Ecto neural progenitor cell (in vitro differentiated cells): ENCODE data around the gene ZNF219.
A peak's percentile ranks its signal among the peaks of the same experiment; 100 is the strongest.

Source experiments
- DNase-seq: peaks from one replicate; pipeline ENCODE4 v3.0.0-alpha.2; 2018; ENCODE audit warnings: low spot score

Gene ZNF219

DNA sequence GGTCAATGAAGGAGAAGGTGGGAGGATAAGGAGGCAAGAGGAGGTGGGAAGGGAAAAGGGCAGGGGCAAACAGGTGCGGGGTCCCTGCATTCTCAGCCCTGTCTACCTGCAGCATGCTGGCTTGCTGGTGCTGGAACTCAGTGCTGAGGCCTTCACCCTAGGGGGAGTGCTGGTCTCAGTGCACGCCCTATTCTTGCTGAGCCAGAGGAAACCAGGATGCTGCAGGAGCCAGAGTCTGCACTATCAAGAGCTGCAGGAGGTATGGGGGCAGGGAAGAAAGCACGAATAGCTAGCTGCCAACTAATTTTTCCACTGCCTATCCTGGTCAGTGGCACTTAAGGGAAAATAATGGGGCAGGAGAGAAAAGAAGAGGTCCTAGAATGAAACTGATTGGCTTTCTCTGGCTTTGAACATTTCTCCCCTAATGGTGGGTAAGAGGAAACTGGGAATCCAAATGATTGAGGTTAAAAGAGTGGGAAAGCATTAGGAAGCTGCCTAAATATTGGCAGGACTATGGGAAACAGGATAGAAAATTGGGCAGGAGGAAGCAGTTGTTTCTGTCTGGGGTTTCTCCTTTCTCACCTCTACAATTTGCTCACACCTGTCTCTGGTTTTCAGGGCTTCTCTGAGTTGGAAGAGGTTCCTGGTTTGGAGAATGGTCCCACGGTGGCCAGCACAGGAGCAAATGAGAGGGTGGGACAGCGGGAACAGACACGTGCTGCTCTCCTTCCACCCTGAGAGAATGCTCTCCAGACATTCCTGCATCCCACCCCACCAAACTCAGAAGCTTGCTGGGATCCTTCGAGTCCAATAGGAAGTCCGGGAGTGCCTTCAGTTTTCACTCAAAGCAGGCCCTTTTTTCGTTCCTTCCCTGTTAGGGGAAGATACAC, 4.3 kb upstream of the ZNF219 start:
- DNase-seq, result no peak

DNA sequence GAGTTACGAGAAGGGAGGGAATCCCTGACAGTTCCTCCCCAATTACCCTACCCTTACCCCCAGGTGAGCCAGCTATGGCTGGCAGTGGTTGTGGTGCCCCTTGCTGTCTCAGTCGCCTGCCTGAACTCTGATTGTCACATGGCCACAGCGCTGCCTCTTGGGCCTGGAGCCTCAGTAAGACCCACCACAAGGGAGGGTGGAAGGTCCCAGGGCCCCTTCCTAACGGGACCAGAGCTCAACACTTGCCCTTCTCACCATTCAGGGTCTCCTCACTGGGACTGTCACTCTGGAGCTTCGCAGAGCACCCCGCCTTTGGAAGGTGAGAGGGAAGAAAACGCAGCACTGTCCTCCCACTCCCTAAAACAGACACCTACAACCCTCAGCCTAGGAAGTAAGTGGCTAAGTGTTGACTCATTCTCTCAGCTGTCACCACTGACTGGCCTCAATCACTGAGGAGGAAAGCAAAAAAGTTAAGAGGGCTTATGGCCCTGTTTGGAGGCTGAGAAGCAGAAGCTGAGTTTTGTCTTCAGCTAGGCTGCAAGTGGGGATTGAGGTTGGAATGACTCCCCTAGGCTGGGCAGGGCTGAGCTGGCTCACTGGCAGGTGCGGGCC, 3.5 kb upstream of the ZNF219 start:
- no peak for DNase-seq

DNA sequence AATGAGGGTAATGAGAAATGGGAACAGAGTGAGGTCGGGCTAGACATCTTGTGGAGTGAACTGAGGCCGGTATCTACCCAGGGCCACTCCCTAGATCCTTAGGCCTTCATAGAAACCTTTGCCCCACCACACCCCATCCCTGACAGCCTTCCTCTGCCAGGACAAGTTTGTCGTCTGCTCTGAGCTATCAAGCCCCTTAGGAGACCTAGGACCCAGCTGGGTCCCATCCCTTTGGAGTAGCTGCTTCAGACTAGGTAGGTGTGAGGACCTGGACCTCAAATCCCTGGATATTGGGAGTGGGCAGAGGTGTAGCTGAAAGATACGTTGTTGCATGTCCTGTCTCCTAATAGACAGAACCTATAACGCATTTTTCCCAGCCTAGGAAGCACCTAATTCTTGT, 2.5 kb upstream of the ZNF219 start, which contains the start of gene TMEM253:
TMEM253 (plus strand) TSS at position 136 of the 400 bp plus-strand sequence. CDS start 278 bp downstream, outside the sequence.
- no peak for DNase-seq

DNA sequence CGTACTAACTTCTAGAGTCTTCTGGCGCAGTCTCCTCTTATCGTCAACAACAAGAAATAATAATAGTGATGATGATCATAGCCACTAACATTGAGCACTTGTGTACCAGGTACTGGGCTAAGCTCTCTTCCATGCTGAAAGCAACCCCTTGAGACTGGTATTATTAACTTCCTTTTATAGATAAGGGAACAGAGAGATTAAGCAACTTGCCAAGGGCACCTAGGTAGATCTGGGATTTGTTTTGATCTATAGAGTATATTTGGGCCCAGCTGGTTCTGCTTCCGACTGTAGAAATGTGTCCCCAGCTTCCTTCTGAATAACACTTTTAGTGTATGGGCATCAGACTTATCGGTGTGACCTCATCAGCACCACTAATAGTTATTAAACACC, 1.1 kb upstream of the ZNF219 start:
- DNase-seq, result no peak

DNA sequence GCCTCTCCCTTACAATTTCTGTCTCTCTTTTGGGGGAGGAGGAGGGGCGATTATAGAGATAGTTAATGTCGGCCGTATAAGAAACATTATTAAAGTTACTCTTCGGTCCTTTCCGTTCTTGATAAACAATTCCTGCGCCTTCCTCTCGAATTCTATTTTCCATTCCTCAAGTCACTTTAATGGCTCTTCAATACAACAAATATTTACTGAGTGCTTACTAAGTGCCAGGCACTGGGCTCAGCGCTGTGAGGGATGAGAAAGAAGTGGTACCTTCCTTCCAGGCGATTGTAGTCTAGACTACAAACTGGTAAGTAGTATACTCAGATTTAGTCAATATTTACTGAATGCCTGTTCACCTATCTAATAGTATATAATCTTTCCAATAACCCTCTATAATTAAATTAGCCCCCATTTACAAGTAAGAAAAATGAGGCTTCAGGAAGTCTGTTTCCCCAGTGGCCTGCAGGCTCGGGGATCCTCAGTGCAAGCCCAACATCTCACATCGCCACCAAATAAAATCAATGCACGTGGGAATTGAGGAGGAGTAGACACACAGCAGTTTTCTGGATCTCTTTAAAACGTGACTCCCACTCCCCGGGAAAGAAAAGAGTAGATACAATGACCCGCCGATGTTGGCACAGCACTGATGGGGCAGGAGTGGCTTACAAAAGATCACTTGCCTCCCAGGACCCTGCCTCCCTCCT, 589 bp upstream of the ZNF219 start:
- DNase-seq, result no peak

DNA sequence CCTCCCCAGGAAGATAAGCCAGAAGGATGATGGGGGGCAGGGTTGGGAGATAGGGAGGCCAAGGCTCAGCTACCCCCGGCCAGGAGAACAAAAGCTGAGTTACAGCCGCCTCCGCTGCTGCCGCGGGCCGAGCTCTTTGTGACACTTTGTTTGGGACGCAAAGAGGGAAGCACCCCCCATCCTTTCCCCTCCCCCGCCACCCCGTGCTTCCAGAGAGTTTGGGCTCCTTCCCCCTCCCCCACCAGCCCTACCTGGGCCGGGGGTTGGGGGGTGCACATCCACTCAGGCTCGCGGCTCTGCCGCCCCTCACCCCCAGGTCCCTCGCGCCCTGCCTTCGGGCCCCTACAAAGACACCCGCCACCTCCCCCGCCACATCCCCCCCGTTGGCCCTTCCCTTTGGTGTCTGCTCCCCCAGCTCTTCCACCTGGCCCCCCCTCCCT, 799 bp downstream of the ZNF219 start:
- peak; percentile 72 for DNase-seq

DNA sequence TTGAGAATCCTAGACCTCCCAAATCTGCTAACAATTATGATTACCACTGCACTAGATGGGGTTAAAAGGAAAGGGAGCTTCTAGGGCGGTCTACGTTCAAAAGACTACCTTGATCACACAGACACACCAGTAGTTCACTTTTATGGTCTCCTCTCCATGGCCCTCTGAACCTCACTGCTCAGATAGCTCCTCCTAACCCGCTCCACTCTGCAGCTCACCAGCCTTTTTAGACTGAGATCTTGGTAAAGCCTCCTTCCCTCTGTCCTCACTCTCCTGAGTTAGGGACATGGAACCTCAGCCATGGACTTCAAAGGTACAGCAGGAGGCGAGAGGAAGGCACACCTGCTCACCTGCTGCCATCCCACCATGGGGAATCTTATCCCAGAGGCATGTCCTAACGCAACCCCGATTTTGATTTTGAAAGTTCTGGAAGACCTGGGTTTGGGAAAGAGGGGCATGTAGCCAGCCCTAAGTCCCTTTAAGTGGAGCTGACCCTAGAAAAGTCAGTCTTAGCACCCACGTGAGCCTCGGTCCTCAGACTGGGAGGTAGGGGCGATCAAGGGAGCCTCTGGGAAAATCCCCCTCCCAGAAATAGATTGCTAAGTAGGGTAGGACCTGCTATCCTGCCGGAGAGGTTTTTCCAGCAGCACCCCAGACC, 1.3 kb downstream of the ZNF219 start:
- DNase-seq, result no peak

DNA sequence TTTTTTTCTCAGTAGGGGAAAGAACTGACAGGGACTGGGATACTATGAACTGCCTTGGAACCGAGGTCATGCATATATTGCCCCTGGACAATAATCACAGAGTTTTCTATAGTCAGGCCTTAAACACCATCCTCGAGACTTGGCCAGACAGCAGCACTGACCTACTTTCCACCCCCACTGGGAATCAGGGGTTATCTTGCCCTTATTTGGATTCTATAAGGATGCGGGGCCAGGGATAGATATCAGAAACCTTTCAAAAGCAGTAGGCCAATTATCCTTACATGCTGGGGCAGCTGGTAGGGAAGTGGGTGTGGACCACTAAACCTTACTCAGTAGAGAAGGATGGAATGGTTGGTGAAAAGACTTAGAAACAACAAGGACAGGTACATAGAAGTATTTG, 2.0 kb downstream of the ZNF219 start:
- peak; percentile 30 for DNase-seq

DNA sequence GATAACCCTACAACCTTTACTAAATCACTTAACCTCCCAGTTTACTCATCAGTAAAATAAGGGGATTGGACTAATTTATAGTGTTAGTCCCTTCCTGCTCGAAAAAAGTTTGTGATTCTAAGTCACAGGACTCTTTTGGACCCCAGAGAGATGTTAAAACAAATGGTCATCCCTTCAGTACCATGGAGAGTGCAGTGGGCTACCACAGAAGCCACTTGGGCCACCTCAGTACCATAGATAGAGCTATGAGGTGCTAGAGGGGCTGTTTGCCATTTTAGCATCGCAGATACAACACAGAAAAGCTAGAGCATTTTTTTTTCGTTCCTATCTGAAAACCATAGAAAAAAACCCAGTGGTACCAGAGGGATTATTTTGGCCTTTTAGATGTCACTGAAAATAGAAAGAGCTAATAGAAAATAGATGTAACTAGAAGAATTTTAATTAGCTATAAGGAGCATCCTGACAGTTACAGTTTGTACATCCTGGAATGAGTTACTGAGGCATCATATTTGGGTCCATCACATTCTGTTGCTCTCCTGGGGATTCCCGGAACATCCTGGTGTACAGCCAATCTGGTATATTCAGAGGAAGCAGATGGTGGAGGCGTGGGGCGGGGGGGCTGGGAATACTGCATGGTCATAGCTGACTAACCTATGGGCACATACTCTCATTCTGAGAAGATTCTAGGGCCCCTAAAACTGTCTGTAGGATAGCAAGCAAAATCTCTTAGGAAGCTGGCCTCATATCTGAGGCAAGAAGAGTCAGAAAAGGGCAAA, 2.8 kb downstream of the ZNF219 start:
- DNase-seq, result no peak

DNA sequence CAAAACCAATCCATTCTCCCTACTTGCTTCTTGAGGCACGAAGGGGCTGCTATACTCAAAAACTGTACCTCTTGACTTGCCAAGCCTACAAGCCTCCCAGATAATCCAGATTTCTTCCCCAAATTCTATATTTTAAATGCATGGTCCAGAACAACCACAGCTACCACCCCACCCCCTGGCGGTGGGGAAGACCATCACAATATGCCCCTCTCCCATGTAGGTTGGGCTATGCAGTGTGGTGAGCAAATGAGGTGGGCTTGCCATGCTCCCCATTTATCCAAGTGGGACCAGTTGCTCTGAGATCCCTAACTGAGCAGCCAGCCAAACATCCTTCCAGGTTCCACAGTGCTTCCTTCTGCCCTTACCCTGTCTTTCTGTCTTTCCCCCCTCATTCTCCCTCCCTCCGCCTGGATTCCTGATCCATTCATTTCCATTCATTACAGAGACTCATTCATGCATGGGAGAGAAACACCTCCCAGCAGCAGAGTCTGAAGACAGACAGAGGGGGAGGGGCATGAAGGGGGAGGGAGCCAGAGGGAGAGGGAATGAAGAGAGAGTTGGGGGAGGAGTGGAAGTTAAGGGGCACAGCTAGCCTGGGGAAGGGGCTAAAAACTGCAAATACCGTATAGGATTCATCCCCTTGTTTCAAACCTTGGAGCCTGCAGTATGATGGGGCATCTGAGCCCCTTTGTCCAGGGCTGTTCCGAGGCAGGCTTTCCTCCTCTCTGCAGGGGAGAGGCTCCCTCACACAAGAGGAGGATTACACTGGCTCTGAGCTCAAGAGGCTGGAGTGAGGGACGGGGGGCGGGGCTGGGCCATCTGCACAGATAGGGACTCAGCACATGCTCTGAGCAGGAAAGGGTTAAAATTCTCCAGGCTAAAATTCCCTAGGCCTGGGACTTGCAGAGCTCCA, 4.4 kb downstream of the ZNF219 start:
- peak; percentile 91 for DNase-seq

DNA sequence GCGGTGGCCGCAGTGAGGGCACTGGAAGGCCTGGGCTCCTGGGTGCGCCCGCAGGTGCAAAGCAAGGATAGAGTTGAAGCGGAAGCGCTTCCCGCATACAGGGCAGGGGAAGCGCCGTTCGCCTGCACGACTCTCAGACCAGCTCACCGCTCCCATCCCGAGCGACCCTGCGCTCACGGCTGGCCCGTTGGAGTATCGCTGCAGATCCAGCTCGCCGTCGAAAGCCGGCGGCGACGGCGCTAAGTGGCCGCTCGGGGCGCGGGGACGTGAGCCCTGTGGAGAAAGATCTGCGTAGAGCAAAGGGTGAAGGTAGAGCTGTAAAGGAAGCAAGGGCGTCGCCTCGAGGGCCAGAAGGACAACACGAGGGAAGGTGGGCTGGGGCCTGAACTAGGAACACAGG, 5.4 kb downstream of the ZNF219 start:
- no peak for DNase-seq

DNA sequence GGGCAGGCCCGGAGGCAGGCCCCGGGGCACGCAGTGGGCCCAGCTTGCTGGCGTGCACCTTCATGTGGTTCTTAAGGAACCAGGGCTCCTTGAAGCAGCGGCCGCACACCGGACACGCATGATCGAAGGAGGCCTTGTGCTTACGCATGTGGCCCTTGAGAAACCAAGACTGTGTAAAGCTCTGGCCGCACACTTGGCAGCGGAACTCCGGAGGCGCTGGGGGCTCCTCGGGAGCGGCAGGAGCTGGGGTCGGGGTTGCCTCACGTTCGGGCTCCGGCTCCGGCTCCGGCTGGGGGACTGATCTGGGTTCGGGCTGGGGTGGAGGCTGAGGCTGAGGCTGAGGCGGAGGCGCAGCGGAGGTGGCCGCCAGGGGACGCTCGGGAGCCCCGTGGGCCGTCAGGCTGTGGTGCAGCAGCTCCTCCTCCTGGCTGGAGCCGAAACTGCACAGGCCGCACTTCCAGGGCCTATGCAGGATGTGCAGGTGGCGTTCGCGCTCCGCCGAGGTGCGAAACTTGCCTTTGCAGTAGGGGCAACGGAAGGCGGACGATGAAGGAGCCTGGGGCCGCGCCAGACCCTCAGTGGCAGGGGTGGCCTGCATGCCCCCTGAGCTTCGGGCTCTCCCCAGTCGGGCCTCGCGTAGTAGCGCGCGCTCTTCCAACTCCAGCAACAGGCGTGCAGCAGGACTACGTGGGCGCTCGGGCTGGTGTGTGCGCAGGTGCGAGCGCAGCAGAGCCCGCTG, 6.0 kb downstream of the ZNF219 start:
- peak; percentile 93 for DNase-seq

DNA sequence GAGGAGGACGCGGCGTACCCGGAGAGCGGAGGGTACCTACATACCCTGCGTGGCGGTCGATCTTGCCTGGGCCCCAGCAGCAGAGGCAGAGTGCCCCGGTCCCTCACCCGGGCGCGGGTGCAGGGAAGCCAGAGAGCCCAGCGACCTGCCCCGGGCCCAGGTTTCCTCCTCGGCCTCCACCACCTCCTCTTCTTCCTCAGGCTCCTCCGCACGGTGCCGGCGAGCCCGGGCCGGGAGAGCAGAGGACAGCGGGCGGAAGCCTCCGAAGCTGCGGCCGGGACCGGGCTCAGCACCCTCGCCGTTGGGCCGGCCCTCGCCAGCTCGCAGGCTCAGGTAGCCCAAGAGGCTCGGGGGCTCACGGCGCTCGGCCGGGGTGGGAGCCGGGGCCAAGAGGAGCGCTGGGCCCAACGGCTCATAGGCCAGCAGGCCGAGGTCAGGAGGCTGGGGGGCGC, 6.6 kb downstream of the ZNF219 start:
- no peak for DNase-seq

DNA sequence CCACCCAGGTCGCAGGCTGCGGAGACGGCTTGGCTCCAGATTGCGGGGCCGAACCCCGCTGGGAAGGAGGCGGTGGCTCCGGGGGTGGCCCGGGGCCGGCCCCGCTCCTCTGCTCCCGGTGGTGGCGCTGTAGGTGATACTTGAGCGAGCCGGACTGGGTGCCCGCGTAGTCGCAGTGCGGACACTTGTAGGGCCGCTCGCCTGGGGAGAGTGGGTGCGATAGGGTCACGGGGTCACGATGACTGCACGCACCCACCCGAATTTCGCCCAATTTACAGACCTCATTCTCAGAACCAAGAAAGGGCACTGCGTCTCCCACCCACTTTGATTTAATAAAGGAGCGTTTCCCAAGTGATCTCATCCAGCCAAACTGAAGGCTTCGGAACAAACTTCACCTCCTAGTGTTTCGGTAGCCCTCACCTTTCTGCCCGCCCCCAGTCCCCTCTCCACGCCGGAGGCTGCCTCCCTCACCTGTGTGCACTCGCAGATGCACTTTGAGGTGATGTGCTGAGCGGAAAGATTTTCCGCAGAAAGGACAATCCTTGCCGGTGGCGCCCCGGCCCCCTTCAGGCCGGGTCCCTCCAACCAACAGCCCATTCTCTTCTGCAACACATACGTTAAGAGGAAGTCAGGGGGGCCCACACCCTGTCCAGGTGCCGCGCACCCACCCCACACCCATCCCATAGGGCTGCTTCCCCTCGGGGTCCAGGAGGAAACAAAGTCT, 7.4 kb downstream of the ZNF219 start:
- DNase-seq, result no peak

DNA sequence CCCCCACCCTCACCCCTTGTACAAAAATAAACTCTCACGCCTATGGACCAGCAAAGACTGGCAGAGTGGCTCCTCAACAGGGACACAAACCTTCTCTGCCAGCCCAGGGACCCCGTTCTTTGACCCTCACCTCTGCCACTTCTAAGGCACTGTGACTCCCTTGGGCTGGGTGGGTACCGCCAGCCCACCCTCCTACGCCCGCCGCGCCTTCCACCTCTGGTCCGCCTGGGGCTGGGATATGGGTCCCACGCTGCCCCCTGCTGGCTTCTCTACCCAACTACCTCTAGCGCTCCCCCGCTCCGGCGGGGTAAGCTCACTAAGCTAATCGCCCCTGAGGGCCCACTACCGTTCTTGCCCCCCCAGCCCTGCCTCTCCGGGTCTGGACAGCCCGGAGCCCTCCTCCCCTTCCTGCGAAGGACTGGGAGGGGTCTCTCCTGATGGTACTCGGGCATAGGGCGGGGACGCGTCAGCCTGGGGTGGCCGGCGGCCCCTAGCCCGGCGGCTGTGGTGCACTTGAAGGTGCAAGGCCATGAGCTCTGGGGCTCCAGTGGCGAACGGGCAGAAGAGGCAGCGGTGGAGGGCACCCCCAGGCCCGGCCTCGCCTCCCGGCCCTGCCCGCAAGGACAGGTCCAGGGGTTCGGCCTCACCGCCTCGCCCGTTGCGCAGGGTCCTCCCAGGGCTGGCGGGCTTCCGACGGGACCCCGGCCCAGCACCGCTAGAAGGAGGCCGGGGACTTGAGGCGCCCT, 8.1 kb downstream of the ZNF219 start:
- DNase-seq, result peak; percentile 72

DNA sequence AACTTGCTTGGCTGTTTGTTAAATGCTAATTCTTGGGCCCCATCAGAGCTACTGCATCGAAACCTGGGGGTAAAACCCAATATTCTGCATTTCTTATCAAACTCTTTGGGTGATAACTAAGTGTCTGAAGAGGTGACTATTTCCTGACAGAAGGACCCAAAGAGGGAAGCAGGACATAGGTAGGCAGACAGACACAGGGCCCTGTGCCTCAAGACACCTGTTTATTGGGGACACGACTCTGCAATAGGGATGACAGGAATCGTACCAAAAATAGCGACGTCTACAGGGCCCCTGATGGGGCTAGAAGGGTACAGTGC, 8.6 kb downstream of the ZNF219 start:
- DNase-seq, result no peak

DNA sequence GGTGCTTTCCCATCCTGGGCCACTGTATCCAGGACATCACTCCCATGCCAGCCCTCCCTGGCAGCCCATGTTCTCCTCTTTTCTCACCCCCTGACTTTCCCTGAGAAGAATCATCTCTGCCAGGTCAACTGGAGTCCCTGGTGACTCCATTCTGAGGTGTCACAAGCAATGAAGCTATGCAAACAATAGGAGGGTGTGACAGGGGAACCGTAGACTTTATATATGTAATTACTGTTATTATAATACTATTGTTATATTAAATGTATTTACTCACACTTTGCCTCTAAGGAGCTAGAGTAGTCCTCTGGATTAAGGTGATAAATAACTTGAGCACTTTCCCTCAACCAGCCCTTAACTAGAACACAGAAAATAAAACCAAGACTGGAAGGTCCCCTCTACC, 9.2 kb downstream of the ZNF219 start:
- DNase-seq, result no peak

DNA sequence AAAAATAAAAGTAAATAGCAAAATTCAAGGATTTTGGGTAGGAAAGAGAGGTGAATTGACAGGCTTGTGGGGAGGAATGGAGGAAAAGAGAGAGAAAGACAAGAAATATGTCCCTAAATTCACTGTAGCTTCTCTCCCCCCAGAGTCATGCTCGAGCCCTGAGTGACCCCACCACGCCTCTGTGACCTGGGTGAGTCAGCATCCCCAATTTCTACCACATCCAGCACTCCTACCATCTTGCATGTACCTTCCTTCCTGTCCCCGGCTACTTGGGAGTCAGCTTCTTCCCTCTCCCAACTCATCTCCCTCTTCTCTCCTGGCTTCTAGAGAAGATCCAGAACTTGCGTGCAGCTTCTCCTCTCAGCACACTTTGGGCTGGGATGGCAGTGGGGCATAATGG, 9.8 kb downstream of the ZNF219 start:
- DNase-seq, result no peak
